Smooth muscle cell of the brain vasculature (primary cell): Measurements from ENCODE around the gene CA5A.
"Not testable (repeated sequence)": the region's sequence is repeated elsewhere in the genome, so short reads cannot be mapped to it uniquely, and the experiment has no call there.

Source experiments
- DNase-seq: peaks from one replicate; pipeline ENCODE4 v3.0.0-alpha.2; 2012; ENCODE audit warnings: low read depth, low spot score

The CA5A gene

DNA sequence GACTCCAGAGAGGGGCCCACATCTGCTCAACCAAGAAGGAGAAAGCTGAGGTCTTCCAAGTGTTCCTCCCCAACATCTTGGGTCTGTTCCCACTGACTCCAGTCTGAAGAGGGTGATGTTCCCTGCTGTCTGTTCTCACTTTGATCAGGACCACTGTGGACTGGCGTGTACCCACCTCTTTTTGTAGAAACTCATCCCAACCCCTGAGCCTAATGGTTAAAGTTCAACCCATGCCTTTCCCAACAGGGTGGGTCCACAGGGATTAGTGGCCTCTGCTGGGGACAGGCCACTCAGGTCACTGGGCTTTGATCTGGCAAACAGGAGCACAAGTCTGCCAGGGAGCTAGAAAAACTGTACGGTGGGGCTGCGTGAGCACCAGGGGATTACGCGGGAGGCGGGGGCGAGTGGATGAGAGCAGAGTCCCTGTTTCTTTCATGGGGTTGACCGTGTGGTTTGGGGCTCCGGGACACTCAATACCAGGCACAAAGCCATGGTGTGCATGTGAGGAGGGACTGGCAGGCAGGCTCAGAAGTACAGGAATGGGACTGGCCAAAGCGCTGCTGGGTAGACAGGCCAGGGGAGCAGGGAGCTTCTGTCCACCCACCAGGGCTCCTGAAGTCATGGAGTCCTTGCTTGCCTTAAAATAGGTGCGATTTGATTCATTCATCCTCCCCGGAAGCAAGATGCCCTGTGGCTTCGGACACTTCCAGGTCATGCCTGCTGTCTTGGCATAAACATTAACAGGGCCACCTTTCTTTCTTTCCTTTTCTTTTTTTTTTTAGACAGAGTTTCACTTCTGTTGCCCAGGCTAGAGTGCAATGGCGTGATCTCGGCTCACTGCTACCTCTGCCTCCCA lies at the start of gene CA5A:
TSS of gene CA5A (minus strand) at position 155 of the 856 bp plus-strand sequence. CDS start at position 76, 79 bp downstream.
- no peak for DNase-seq

- DNase-seq, result not testable (repeated sequence)
Observed at GRCh38 chr16:87985493-87985892, 49.2 kb upstream of the CA5A start.

GRCh38 chr16:87984632-87985267 lies 48.4 kb upstream of the CA5A start:
- DNase-seq, result no peak

DNA sequence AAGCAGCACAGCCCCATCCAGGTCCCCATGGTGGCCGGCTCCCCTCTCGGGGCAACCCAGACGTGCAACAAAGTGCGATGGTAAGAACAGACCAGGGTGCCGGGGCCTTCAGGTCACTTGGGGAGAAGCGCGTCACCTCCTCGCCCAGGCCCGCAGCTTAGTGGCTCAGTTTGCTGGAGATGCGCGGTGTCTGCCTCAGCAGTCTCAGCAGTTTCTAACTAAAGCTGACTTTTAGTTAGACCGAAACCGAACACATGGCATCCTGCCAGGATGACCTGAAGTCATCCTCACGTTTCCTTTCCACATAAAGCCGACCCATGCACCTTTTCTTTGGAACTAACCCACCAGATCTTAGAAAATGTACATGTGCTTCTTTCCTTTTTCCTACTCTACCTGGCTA lies 47.9 kb upstream of the CA5A start:
- not testable (repeated sequence) for DNase-seq

DNA sequence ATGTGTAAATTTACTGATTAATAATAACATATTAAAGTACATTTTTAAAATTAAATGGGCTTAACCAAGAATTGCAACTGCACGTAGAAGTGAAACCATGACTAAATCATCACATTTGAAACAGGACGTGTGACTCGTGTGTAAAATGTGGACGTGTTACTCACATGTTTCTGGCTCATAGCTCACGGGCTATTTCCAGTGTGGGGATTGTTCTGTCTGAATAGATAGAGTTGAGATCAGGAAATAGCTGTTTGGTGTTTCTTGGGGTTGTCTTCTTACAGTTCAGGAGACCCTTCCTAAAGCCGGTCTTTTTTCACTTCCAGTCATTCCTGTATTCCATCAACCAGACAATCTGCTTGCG lies 47.4 kb upstream of the CA5A start:
- not testable (repeated sequence) for DNase-seq

- DNase-seq, result not testable (repeated sequence)
Observed at GRCh38 chr16:87983072-87983736, 46.9 kb upstream of the CA5A start.

DNA sequence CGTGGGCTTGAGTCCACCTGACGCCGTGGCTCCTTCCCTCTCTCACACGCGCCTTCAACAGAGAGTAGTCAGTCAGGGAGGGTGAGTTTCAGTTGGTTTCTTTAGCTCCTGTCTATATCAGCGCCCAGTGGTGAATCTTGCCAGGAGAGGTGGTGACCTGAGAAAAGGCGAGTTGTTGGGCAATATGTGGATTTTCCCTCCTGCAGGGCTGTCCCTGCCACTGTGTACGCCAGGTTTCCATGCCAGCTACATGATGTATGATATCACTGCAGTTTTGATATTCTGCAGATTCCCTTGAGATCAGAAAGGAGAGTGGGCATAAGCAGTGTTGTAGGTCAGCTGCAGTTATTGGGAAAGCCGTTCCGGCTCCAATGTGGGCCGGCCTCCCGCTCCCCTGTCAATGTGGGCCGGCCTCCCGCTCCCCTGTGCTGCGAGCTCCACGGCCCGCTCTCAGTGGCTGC lies 46.3 kb upstream of the CA5A start:
- DNase-seq, result no peak

DNA sequence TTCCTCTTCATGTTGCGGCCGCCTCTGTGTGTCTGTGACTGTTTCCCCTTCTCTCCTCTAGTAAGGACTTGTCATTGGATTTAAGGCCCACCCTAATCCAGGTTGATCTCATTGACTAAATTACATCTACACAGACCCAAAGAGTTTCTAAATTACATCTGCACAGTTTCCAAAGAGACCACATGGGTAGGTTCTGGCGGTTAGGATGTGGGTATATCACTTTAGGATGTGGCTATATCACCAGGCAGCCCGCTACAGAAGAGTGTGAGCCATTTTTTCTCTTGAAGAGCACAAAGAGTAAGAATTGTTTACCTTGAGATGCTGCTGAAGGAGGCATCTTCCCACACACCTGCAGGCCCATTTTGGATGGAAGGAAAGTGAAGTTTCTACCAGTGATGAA lies 45.0 kb upstream of the CA5A start:
- not testable (repeated sequence) for DNase-seq

DNA sequence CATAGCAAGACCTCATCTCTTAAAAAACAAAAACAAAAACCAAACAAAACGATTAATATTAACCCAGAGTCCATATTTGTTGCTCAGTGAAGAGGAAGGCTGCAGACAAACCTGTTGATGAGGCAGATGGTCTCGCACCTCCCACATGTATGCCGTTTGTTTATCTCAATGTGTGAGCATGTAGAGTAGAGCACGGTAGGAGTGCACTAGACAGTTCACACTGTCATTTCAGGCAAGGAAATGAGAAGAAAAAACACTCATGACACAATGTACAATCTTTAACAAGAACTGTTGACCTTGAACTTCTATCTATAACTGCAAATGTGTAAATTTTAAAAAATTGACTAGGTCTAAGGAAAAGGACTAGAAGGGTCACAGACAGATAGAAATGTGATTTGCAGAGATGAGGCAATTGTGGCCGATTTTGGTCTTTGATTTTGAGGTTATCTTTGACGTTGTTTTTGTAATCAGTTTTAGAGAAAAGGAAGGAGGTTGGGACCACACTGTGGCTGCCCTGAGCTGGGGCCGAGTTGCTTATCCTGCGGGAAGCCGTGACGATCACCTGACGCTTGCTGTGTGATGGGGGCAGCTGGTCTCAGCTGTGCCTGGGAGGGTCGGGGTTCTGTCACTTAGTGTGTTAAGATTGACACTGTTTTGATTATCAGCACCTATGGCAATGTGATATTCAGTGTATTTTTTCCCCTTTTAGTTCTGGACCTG lies 43.7 kb upstream of the CA5A start:
- not testable (repeated sequence) for DNase-seq

DNA sequence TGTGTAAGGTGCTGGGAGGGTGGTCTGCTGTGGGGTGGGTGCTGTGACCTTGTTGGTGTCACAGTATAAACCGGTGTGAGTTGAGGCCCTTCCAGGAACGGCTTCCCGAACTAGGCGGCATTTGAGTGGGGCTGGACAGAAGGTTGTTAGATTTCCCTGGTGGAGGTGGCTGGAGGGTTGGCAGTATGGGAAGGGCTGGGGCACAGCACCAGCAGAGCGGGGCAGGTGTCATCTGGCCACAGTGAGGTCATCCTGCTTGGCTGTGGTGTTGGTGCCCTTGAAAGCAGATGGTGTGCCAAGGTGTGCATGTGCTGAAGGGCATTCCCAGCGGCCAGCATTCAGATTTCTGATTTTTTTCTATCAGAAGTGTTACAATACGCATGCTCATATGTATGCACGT lies 43.0 kb upstream of the CA5A start:
- no peak for DNase-seq

GRCh38 chr16:87978127-87978526 lies 41.8 kb upstream of the CA5A start:
- DNase-seq, result no peak

DNA sequence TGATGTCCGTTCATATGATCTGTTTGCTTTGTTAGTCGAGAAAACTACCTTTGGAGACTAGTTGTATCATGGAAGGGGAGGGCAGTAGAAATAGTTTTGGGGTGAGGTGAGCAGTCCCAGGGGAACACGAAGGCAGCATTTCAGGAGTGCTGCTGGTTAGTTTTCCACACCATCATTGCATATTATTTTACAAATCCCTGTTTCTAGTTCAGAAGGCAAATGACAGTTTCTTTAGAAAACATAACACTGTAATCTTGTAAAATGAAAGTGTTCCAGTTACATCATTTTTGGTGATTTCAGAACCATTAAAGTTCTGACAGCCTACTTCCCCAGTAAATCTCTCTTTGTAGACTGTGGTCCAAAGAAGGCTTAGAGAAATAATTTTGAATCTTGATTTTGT lies 40.3 kb upstream of the CA5A start:
- DNase-seq, result no peak

- no peak for DNase-seq
Observed at GRCh38 chr16:87974178-87974577, 37.8 kb upstream of the CA5A start.

DNA sequence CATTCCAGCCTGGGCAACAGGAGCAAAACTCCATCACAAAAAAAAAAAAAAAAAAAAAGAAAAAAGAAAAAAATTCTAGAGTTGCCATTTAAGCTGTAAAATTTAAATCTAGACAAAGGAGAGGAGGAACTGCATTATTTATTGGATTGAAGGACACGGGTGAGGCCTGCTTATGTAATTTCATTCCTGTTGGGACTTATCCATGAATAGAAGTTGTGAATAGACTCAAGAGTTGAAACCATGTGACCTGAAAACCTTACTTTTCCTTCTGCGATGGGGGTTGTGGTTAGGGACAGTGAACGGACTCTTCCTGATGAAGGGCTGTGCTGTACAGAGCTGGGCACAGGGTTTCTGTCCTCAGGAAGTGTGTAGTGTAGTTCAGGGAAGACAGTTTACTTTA lies 37.4 kb upstream of the CA5A start:
- DNase-seq, result no peak

DNA sequence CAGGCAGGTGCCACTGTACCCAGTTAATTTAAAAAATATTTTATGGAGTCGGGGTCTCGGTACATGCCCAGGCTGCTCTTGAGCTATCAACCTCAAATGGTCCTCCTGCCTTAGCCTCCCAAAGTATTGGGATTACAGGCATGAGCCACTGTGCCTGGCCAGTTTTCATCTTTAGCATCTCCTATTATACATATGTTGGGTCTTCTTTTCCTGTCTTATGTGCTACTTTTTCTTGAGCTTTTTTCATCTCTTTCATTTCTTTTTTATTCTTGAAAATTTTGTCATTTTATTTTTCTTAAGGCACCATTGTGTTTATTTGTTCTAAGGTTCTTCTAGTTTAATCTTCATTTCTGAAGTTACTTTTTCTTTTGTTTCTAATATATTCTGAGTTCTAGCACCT lies 35.6 kb upstream of the CA5A start:
- no peak for DNase-seq

GRCh38 chr16:87970186-87970585 lies 33.9 kb upstream of the CA5A start:
- no peak for DNase-seq

- DNase-seq, result no peak
Observed at GRCh38 chr16:87968541-87968940, 32.2 kb upstream of the CA5A start.

GRCh38 chr16:87966685-87967185 lies 30.4 kb upstream of the CA5A start:
- no peak for DNase-seq

DNA sequence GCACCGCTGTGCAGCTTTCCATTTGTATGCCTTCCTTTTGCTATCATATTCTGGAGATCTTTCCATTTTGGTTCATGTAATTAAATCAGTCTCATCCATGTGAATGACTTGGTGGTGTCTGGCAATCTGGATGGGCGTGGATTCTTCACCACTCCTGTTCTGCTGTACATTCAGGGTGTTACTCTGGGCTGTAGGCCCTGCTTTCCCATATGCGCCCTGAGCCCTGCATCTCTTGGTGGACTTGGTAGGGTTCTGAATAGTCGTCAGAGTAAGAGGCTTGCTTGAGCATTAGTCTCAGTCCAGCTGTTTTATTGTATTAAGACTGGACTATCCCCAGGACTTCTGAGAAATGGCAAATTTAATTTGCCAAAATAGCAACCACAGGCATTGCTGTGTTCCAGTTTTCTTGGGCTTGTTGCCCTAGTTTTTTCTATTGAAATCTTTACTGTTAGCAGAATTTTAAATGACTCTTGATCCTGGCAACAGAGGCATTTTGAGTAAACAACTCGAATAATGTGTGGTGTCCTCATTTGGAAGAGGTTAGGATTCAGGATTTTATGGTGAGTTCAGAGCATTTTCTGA lies 29.8 kb upstream of the CA5A start:
- no peak for DNase-seq

GRCh38 chr16:87965417-87965816 lies 29.1 kb upstream of the CA5A start:
- no peak for DNase-seq

DNA sequence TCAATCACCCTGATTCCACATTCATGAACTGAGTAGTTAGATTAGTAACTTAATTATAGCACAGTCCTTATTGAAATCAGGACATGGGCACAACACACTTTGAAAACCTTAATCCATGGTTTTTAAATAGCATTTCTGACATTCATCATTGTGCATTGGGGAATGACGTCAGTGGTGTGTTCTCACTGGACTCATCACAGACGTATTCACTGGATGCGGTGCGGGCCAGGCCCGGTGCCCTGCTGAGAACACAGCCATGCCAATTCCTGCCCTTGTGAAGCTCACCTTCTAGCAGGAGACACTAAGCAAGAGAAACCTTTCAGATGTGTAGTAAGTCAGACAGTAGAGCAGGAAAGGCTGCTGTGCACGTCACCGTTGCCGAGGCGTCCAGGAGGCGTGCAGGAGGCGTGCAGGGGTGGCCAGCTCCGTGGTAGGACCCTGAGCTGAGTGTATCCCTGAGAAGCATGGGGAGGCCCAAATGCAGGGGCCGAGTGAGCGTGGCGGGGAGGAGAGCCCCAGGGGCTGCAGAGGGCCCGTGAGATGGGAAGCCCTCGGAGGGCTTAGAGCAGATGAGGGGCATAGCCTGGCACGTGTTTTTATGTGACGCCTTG lies 27.8 kb upstream of the CA5A start:
- no peak for DNase-seq
